ENCODE data around the gene ZNF385B. TPM values are rescaled to one million over a fixed set of nuclear protein-coding genes. Genes with fewer than 3 reads are reported as not detected.

ZNF385B gene
- polyA plus RNA-seq, 1 donor (not counting 4 experiments of a cell fraction or from before 2014, with no cell fraction given), result 0.17 TPM

- Histone ChIP-seq H3K9ac (ENCODE audit: control insufficient read depth, extremely low read depth, insufficient read depth, low read length) (no peak overlapping the region), H3K27me3 (ENCODE audit: control insufficient read depth, extremely low read depth, insufficient read depth, low read length) (no peaks in the 10 kb centered on the region), H3K4me3 (ENCODE audit: control insufficient read depth in 2 of 3, extremely low read depth in 1 of 3, insufficient read depth in 2 of 3, low read depth in 1 of 3, low read length in 3 of 3) (no peak overlapping the region), H3K79me2 (ENCODE audit: control insufficient read depth, insufficient read depth, low read length) (no peaks in the 10 kb centered on the region), H2AFZ (ENCODE audit: control insufficient read depth, low read length) (no peak overlapping the region), H4K20me1 (ENCODE audit: control insufficient read depth, extremely low read depth, insufficient read depth, low read length) (no peaks in the 10 kb centered on the region), H3K9me3 (ENCODE audit: control insufficient read depth, low read depth, low read length) (no peaks in the 10 kb centered on the region), H3K36me3 (ENCODE audit: control insufficient read depth in 2 of 2, extremely low read depth in 1 of 2, insufficient read depth in 2 of 2, low read length in 2 of 2) (no peaks in the 10 kb centered on the region), H3K4me2 (ENCODE audit: control insufficient read depth, extremely low read depth, insufficient read depth, low read depth, low read length) (no peak overlapping the region), H3K4me1 (ENCODE audit: control insufficient read depth, extremely low read depth, insufficient read depth, low read length) (no peaks in the 10 kb centered on the region), H3K27ac (ENCODE audit: control insufficient read depth, insufficient read depth, low read length) (no peak overlapping the region), H3K9me1 (ENCODE audit: control insufficient read depth, extremely low read depth, insufficient read depth, low read length) (no peaks in the 10 kb centered on the region)
- FAIRE-seq (no peak), DNase-seq (ENCODE audit: low read depth, low spot score) (no peak)
- dilution Hi-C loops (cut with MboI; ENCODE audit: extremely low pct_ligation_motif_present, low sequenced_read_pairs), result no loop called here
- no peak for TF ChIP-seq CTCF (optimal IDR thresholded peaks at IDR 0.05 in 1 of 3, IDR thresholded peaks at IDR 0.05 in 1 of 3, conservative IDR thresholded peaks at IDR 0.05 in 1 of 3; ENCODE audit: extremely low read depth in 1 of 3, insufficient read depth in 2 of 3, low read length in 3 of 3)
- no peak for TF ChIP-seq EZH2 (IDR thresholded peaks at IDR 0.05; ENCODE audit: low read length)
Observed at GRCh38 chr2:179893616-179894015, 32.2 kb upstream of the ZNF385B start.

GRCh38 chr2:179891237-179891636, 29.8 kb upstream of the ZNF385B start:
- no peaks in the 10 kb centered on the region for H3K27me3 ChIP-seq (ENCODE audit: control insufficient read depth, extremely low read depth, insufficient read depth, low read length)
- H2AFZ ChIP-seq (ENCODE audit: control insufficient read depth, low read length), result no peak overlapping the region
- H3K4me1 ChIP-seq (ENCODE audit: control insufficient read depth, extremely low read depth, insufficient read depth, low read length), result no peaks in the 10 kb centered on the region
- dilution Hi-C loops (cut with MboI; ENCODE audit: extremely low pct_ligation_motif_present, low sequenced_read_pairs), result no loop called here
- no peak overlapping the region for H3K27ac ChIP-seq (ENCODE audit: control insufficient read depth, insufficient read depth, low read length)
- TF ChIP-seq EZH2 (IDR thresholded peaks at IDR 0.05; ENCODE audit: low read length) (no peak), CTCF (optimal IDR thresholded peaks at IDR 0.05 in 1 of 3, IDR thresholded peaks at IDR 0.05 in 1 of 3, conservative IDR thresholded peaks at IDR 0.05 in 1 of 3; ENCODE audit: extremely low read depth in 1 of 3, insufficient read depth in 2 of 3, low read length in 3 of 3) (no peak)
- no peaks in the 10 kb centered on the region for H3K79me2 ChIP-seq (ENCODE audit: control insufficient read depth, insufficient read depth, low read length)
- H3K4me3 ChIP-seq (ENCODE audit: control insufficient read depth in 2 of 3, extremely low read depth in 1 of 3, insufficient read depth in 2 of 3, low read depth in 1 of 3, low read length in 3 of 3), result no peak overlapping the region
- no peaks in the 10 kb centered on the region for H3K9me1 ChIP-seq (ENCODE audit: control insufficient read depth, extremely low read depth, insufficient read depth, low read length)
- no peaks in the 10 kb centered on the region for H3K36me3 ChIP-seq (ENCODE audit: control insufficient read depth in 2 of 2, extremely low read depth in 1 of 2, insufficient read depth in 2 of 2, low read length in 2 of 2)
- H3K9me3 ChIP-seq (ENCODE audit: control insufficient read depth, low read depth, low read length), result no peaks in the 10 kb centered on the region
- H3K4me2 ChIP-seq (ENCODE audit: control insufficient read depth, extremely low read depth, insufficient read depth, low read depth, low read length), result no peak overlapping the region
- no peak for FAIRE-seq
- DNase-seq (ENCODE audit: low read depth, low spot score), result no peak
- H4K20me1 ChIP-seq (ENCODE audit: control insufficient read depth, extremely low read depth, insufficient read depth, low read length), result no peaks in the 10 kb centered on the region
- H3K9ac ChIP-seq (ENCODE audit: control insufficient read depth, extremely low read depth, insufficient read depth, low read length), result no peak overlapping the region
